ENCODE measurements around the gene RALY. TPM values are rescaled to one million over a fixed set of nuclear protein-coding genes. Genes with fewer than 3 reads are reported as not detected.

RALY gene
- polyA plus RNA-seq, 2 donors: 90.6 to 118 TPM

- Histone ChIP-seq H3K27ac (ENCODE audit: low read depth in 2 of 2, low read length in 1 of 2) (no peak overlapping the region), H3K36me3 (ENCODE audit: control insufficient read depth in 2 of 2, insufficient read depth in 2 of 2, low read length in 1 of 2) (no peaks in the 10 kb centered on the region), H3K9me3 (ENCODE audit: control insufficient read depth in 2 of 2, insufficient read depth in 1 of 2, low read depth in 1 of 2, low read length in 1 of 2) (no peaks in the 10 kb centered on the region), H3K27me3 (ENCODE audit: control insufficient read depth in 1 of 2, insufficient read depth in 2 of 2, low read length in 2 of 2) (no peaks in the 10 kb centered on the region), H3K4me3 (ENCODE audit: low read depth in 1 of 2, low read length in 2 of 2) (no peak overlapping the region), H3K4me1 (ENCODE audit: control insufficient read depth in 2 of 2, insufficient read depth in 2 of 2, low read length in 1 of 2) (peaks cover 0 to 2% of the 10 kb centered on the region in 2 donors)
- WGBS, 2 donors: 78 to 81% methylated on average over 4 of the region's 4 CpGs
These were observed 56.4 kb downstream of the RALY start for GRCh38 chr20:34049897-34050695.

- Histone ChIP-seq H3K9me3 (ENCODE audit: control insufficient read depth in 2 of 2, insufficient read depth in 1 of 2, low read depth in 1 of 2, low read length in 1 of 2) (no peaks in the 10 kb centered on the region), H3K27me3 (ENCODE audit: control insufficient read depth in 1 of 2, insufficient read depth in 2 of 2, low read length in 2 of 2) (no peaks in the 10 kb centered on the region), H3K4me3 (ENCODE audit: low read depth in 1 of 2, low read length in 2 of 2) (no peak overlapping the region), H3K4me1 (ENCODE audit: control insufficient read depth in 2 of 2, insufficient read depth in 2 of 2, low read length in 1 of 2) (peaks cover 0 to 2% of the 10 kb centered on the region in 2 donors), H3K36me3 (ENCODE audit: control insufficient read depth in 2 of 2, insufficient read depth in 2 of 2, low read length in 1 of 2) (no peaks in the 10 kb centered on the region), H3K27ac (ENCODE audit: low read depth in 2 of 2, low read length in 1 of 2) (no peak overlapping the region)
- WGBS, 2 donors: 47 to 63% methylated on average over 2 of the region's 2 CpGs
These were observed 58.7 kb downstream of the RALY start for GRCh38 chr20:34052414-34052813.

- Histone ChIP-seq H3K27ac (ENCODE audit: low read depth in 2 of 2, low read length in 1 of 2) (no peak overlapping the region), H3K36me3 (ENCODE audit: control insufficient read depth in 2 of 2, insufficient read depth in 2 of 2, low read length in 1 of 2) (no peaks in the 10 kb centered on the region), H3K4me1 (ENCODE audit: control insufficient read depth in 2 of 2, insufficient read depth in 2 of 2, low read length in 1 of 2) (peaks cover 0 to 2% of the 10 kb centered on the region in 2 donors), H3K27me3 (ENCODE audit: control insufficient read depth in 1 of 2, insufficient read depth in 2 of 2, low read length in 2 of 2) (no peaks in the 10 kb centered on the region), H3K9me3 (ENCODE audit: control insufficient read depth in 2 of 2, insufficient read depth in 1 of 2, low read depth in 1 of 2, low read length in 1 of 2) (no peaks in the 10 kb centered on the region), H3K4me3 (ENCODE audit: low read depth in 1 of 2, low read length in 2 of 2) (no peak overlapping the region)
- WGBS, 2 donors: 50 to 81% methylated on average over 1 of the region's 1 CpG
These were observed 61.6 kb downstream of the RALY start for GRCh38 chr20:34055290-34055689.

GRCh38 chr20:34058831-34059230 lies 65.1 kb downstream of the RALY start:
- Histone ChIP-seq H3K27ac (ENCODE audit: low read depth in 2 of 2, low read length in 1 of 2) (no peak overlapping the region), H3K36me3 (ENCODE audit: control insufficient read depth in 2 of 2, insufficient read depth in 2 of 2, low read length in 1 of 2) (no peaks in the 10 kb centered on the region), H3K27me3 (ENCODE audit: control insufficient read depth in 1 of 2, insufficient read depth in 2 of 2, low read length in 2 of 2) (no peaks in the 10 kb centered on the region), H3K9me3 (ENCODE audit: control insufficient read depth in 2 of 2, insufficient read depth in 1 of 2, low read depth in 1 of 2, low read length in 1 of 2) (no peaks in the 10 kb centered on the region), H3K4me1 (ENCODE audit: control insufficient read depth in 2 of 2, insufficient read depth in 2 of 2, low read length in 1 of 2) (no peaks in the 10 kb centered on the region), H3K4me3 (ENCODE audit: low read depth in 1 of 2, low read length in 2 of 2) (no peak overlapping the region)
- 35 to 56% methylated on average over 1 of the region's 1 CpG for WGBS, 2 donors

- H3K9me3 ChIP-seq (ENCODE audit: control insufficient read depth in 2 of 2, insufficient read depth in 1 of 2, low read depth in 1 of 2, low read length in 1 of 2): no peaks in the 10 kb centered on the region
- no peak overlapping the region for H3K4me3 ChIP-seq (ENCODE audit: low read depth in 1 of 2, low read length in 2 of 2)
- peaks cover 0 to 4% of the 10 kb centered on the region in 2 donors for H3K4me1 ChIP-seq (ENCODE audit: control insufficient read depth in 2 of 2, insufficient read depth in 2 of 2, low read length in 1 of 2)
- no peaks in the 10 kb centered on the region for H3K36me3 ChIP-seq (ENCODE audit: control insufficient read depth in 2 of 2, insufficient read depth in 2 of 2, low read length in 1 of 2)
- H3K27me3 ChIP-seq (ENCODE audit: control insufficient read depth in 1 of 2, insufficient read depth in 2 of 2, low read length in 2 of 2): no peaks in the 10 kb centered on the region
- no peak overlapping the region for H3K27ac ChIP-seq (ENCODE audit: low read depth in 2 of 2, low read length in 1 of 2)
- WGBS, 2 donors: 86 to 95% methylated on average over 1 of the region's 1 CpG
These were observed 67.3 kb downstream of the RALY start for GRCh38 chr20:34060970-34061369.

GRCh38 chr20:34061695-34062094 lies 68.0 kb downstream of the RALY start:
- H3K27ac ChIP-seq (ENCODE audit: low read depth in 2 of 2, low read length in 1 of 2): no peak overlapping the region
- no peaks in the 10 kb centered on the region for H3K36me3 ChIP-seq (ENCODE audit: control insufficient read depth in 2 of 2, insufficient read depth in 2 of 2, low read length in 1 of 2)
- H3K9me3 ChIP-seq (ENCODE audit: control insufficient read depth in 2 of 2, insufficient read depth in 1 of 2, low read depth in 1 of 2, low read length in 1 of 2): no peaks in the 10 kb centered on the region
- peaks cover 0 to 4% of the 10 kb centered on the region in 2 donors for H3K4me1 ChIP-seq (ENCODE audit: control insufficient read depth in 2 of 2, insufficient read depth in 2 of 2, low read length in 1 of 2)
- H3K27me3 ChIP-seq (ENCODE audit: control insufficient read depth in 1 of 2, insufficient read depth in 2 of 2, low read length in 2 of 2): no peaks in the 10 kb centered on the region
- H3K4me3 ChIP-seq (ENCODE audit: low read depth in 1 of 2, low read length in 2 of 2): no peak overlapping the region

GRCh38 chr20:34062570-34063482 lies 69.1 kb downstream of the RALY start:
- no peaks in the 10 kb centered on the region for H3K36me3 ChIP-seq (ENCODE audit: control insufficient read depth in 2 of 2, insufficient read depth in 2 of 2, low read length in 1 of 2)
- no peak overlapping the region for H3K27ac ChIP-seq (ENCODE audit: low read depth in 2 of 2, low read length in 1 of 2)
- 60 to 79% methylated on average over 5 of the region's 5 CpGs for WGBS, 2 donors
- H3K4me1 ChIP-seq (ENCODE audit: control insufficient read depth in 2 of 2, insufficient read depth in 2 of 2, low read length in 1 of 2): peaks cover 0 to 4% of the 10 kb centered on the region in 2 donors
- no peaks in the 10 kb centered on the region for H3K27me3 ChIP-seq (ENCODE audit: control insufficient read depth in 1 of 2, insufficient read depth in 2 of 2, low read length in 2 of 2)
- no peak overlapping the region for H3K4me3 ChIP-seq (ENCODE audit: low read depth in 1 of 2, low read length in 2 of 2)
- no peaks in the 10 kb centered on the region for H3K9me3 ChIP-seq (ENCODE audit: control insufficient read depth in 2 of 2, insufficient read depth in 1 of 2, low read depth in 1 of 2, low read length in 1 of 2)

- Histone ChIP-seq H3K27me3 (ENCODE audit: control insufficient read depth in 1 of 2, insufficient read depth in 2 of 2, low read length in 2 of 2) (no peaks in the 10 kb centered on the region), H3K4me1 (ENCODE audit: control insufficient read depth in 2 of 2, insufficient read depth in 2 of 2, low read length in 1 of 2) (peaks cover 0 to 4% of the 10 kb centered on the region in 2 donors), H3K4me3 (ENCODE audit: low read depth in 1 of 2, low read length in 2 of 2) (no peak overlapping the region), H3K36me3 (ENCODE audit: control insufficient read depth in 2 of 2, insufficient read depth in 2 of 2, low read length in 1 of 2) (no peaks in the 10 kb centered on the region), H3K27ac (ENCODE audit: low read depth in 2 of 2, low read length in 1 of 2) (no peak overlapping the region), H3K9me3 (ENCODE audit: control insufficient read depth in 2 of 2, insufficient read depth in 1 of 2, low read depth in 1 of 2, low read length in 1 of 2) (no peaks in the 10 kb centered on the region)
- WGBS, 2 donors: 96 to 98% methylated on average over 3 of the region's 3 CpGs
These were observed 70.6 kb downstream of the RALY start for GRCh38 chr20:34064286-34064685.

GRCh38 chr20:34065260-34065659 lies 71.5 kb downstream of the RALY start:
- no peaks in the 10 kb centered on the region for H3K9me3 ChIP-seq (ENCODE audit: control insufficient read depth in 2 of 2, insufficient read depth in 1 of 2, low read depth in 1 of 2, low read length in 1 of 2)
- peaks cover 3 to 4% of the 10 kb centered on the region in 2 donors for H3K4me1 ChIP-seq (ENCODE audit: control insufficient read depth in 2 of 2, insufficient read depth in 2 of 2, low read length in 1 of 2)
- H3K36me3 ChIP-seq (ENCODE audit: control insufficient read depth in 2 of 2, insufficient read depth in 2 of 2, low read length in 1 of 2): no peaks in the 10 kb centered on the region
- no peak overlapping the region for H3K27ac ChIP-seq (ENCODE audit: low read depth in 2 of 2, low read length in 1 of 2)
- H3K27me3 ChIP-seq (ENCODE audit: control insufficient read depth in 1 of 2, insufficient read depth in 2 of 2, low read length in 2 of 2): no peaks in the 10 kb centered on the region
- 72 to 88% methylated on average over 2 of the region's 2 CpGs for WGBS, 2 donors
- no peak overlapping the region for H3K4me3 ChIP-seq (ENCODE audit: low read depth in 1 of 2, low read length in 2 of 2)
